CD14-positive monocyte (primary cell): ENCODE data around the gene GALNT12. TPM values are rescaled to one million over a fixed set of nuclear protein-coding genes. Genes with fewer than 3 reads are reported as not detected.

Source experiments
- DNase-seq, 3 donors: peaks; one replicate each; pipeline ENCODE4 v3.0.0-alpha.2; 2011 to 2022
- H2AFZ ChIP-seq: 2 replicates; pipeline ENCODE4 v1.6.0; 2012; ENCODE audit warnings: mild to moderate bottlenecking, low read depth, low read length, inconsistent platforms; ENCODE audit not compliant: insufficient read depth, poor library complexity, severe bottlenecking
- H3K27ac ChIP-seq, 2 donors: 1 replicate in 1 of 2; 2 replicates in 1 of 2; pipeline ENCODE4 v1.5.1; 2012 to 2013; ENCODE audit warnings: low read length in 2 of 2, control low read depth in 1 of 2, inconsistent platforms in 1 of 2, low read depth in 1 of 2, mild to moderate bottlenecking in 1 of 2
- H3K27me3 ChIP-seq, 2 donors: one replicate each; pipeline versions ENCODE4 v1.6.0 to v1.6.1; 2011 to 2013; ENCODE audit warnings: low read length in 2 of 2; ENCODE audit not compliant: control insufficient read depth in 2 of 2, insufficient read depth in 2 of 2
- H3K36me3 ChIP-seq, 2 donors: replicated peaks in 1 of 2; 1 replicate in 1 of 2; 2 replicates in 1 of 2; pipeline versions ENCODE4 v1.5.1 to v1.6.1; 2012 to 2013; ENCODE audit warnings: low read length in 2 of 2, control low read depth in 1 of 2, inconsistent platforms in 1 of 2, mild to moderate bottlenecking in 1 of 2; ENCODE audit not compliant: insufficient read depth in 2 of 2, control insufficient read depth in 1 of 2
- H3K4me1 ChIP-seq, 2 donors: 1 replicate in 1 of 2; 2 replicates in 1 of 2; pipeline versions ENCODE4 v1.5.1 to v1.6.1; 2012 to 2013; ENCODE audit warnings: low read length in 2 of 2, control low read depth in 1 of 2, inconsistent platforms in 1 of 2, mild to moderate bottlenecking in 1 of 2, moderate library complexity in 1 of 2; ENCODE audit not compliant: insufficient read depth in 2 of 2, control insufficient read depth in 1 of 2
- H3K4me2 ChIP-seq: replicated peaks from 2 replicates; pipeline ENCODE3; 2012; ENCODE audit warnings: low read length, moderate library complexity, mild to moderate bottlenecking; ENCODE audit not compliant: poor library complexity, severe bottlenecking; ENCODE audit errors: extremely low read depth
- H3K4me3 ChIP-seq, 3 experiments: fragments of 200-600 bp in 1 of 3; sonication (generic) in 1 of 3; replicated peaks in 1 of 3; 1 replicate in 2 of 3; 2 replicates in 1 of 3; pipeline ENCODE4 v1.5.1; 2011 to 2013; ENCODE audit warnings: low read length in 3 of 3, mild to moderate bottlenecking in 3 of 3, control low read depth in 2 of 3, low read depth in 2 of 3, inconsistent platforms in 1 of 3, moderate library complexity in 1 of 3
- H3K79me2 ChIP-seq: 2 replicates; pipeline ENCODE4 v1.6.0; 2012; ENCODE audit warnings: mild to moderate bottlenecking, control low read depth, inconsistent platforms, low read length, moderate library complexity; ENCODE audit not compliant: insufficient read depth
- H3K9ac ChIP-seq: 2 replicates; pipeline ENCODE4 v1.6.0; 2017; ENCODE audit warnings: low read length, mild to moderate bottlenecking; ENCODE audit not compliant: insufficient read depth, poor library complexity, severe bottlenecking
- H3K9me3 ChIP-seq, 2 donors: replicated peaks in 1 of 2; 1 replicate in 1 of 2; 2 replicates in 1 of 2; pipeline versions ENCODE4 v1.5.1 to v1.6.1; 2012 to 2013; ENCODE audit warnings: low read length in 2 of 2, control low read depth in 1 of 2; ENCODE audit not compliant: control insufficient read depth in 1 of 2, insufficient read depth in 1 of 2
- H4K20me1 ChIP-seq: 2 replicates; pipeline ENCODE4 v1.6.0; 2012; ENCODE audit warnings: mild to moderate bottlenecking, low read length, control low read depth, moderate library complexity; ENCODE audit not compliant: insufficient read depth
- H3K27ac Mint-ChIP-seq, 7 donors: one replicate each; pipeline ENCODE4 v1.8.0; 2020; ENCODE audit warnings: mild to moderate bottlenecking in 7 of 7, mixed read lengths in 7 of 7, moderate library complexity in 6 of 7, inconsistent platforms in 2 of 7
- H3K27me3 Mint-ChIP-seq, 3 donors: one replicate each; pipeline ENCODE4 v1.8.0; 2021 to 2022; ENCODE audit warnings: low read depth in 3 of 3, mild to moderate bottlenecking in 3 of 3, mixed read lengths in 3 of 3, moderate library complexity in 3 of 3, inconsistent platforms in 1 of 3
- H3K36me3 Mint-ChIP-seq, 2 donors: one replicate each; pipeline ENCODE4 v1.8.0; 2020; ENCODE audit warnings: mixed read lengths in 2 of 2, inconsistent platforms in 1 of 2, mild to moderate bottlenecking in 1 of 2
- H3K4me1 Mint-ChIP-seq: one replicate; pipeline ENCODE4 v1.8.0; 2020; ENCODE audit warnings: mild to moderate bottlenecking, mixed read lengths
- H3K4me3 Mint-ChIP-seq, 2 donors: one replicate each; pipeline ENCODE4 v1.8.0; 2020; ENCODE audit warnings: mild to moderate bottlenecking in 2 of 2, mixed read lengths in 2 of 2, moderate library complexity in 1 of 2
- H3K9me3 Mint-ChIP-seq, 7 donors: one replicate each; pipeline ENCODE4 v1.8.0; 2020 to 2022; ENCODE audit warnings: mixed read lengths in 7 of 7, mild to moderate bottlenecking in 6 of 7, moderate library complexity in 6 of 7, inconsistent platforms in 2 of 7
- WGBS: methylation state at CpG from one replicate; pipeline ENCODE4 v1.1.5; 2013; ENCODE audit warnings: missing lambda C conversion rate; ENCODE audit not compliant: insufficient coverage; 5-methylcytosine and 5-hydroxymethylcytosine counted together
- intact Hi-C, 2 donors: fragments of 100-400 bp; cut with micrococcal nuclease; formaldehyde crosslinking; loops; one replicate each; pipeline versions ENCODE4 v1.15.0 to v1.15.1; 2023
- polyA plus RNA-seq, 3 donors: library from polyadenylated mRNA; depleted of rRNA in 1 of 3; unstranded in 2 of 3; stranded (reverse) in 1 of 3; fragments of 300-500 nt in 2 of 3; fragments of >200 nt in 1 of 3; fragmentation: Illumina TruSeq in 2 of 3; gene quantifications; 1 replicate in 2 of 3; 2 replicates in 1 of 3; pipeline ENCODE4 v1.2.3, GENCODE V29; 2012 to 2021
- TF ChIP-seq, protein P1 (sequence below): fragments of 200-600 bp; IDR thresholded peaks from one replicate; pipeline ENCODE4 v1.8.0; 2022; ENCODE audit warnings: antibody characterized with exemption, mild to moderate bottlenecking

Gene GALNT12
- polyA plus RNA-seq, 3 donors = 0.16 TPM; not detected in 2

- peaks cover 0 to 8% (median 4%) of the 10 kb centered on the region in 7 donors for H3K9me3 Mint-ChIP-seq
- H3K36me3 Mint-ChIP-seq = peaks cover 0 to 4% of the 10 kb centered on the region in 2 donors
- 100% methylated on average over 3 of the region's 10 CpGs for WGBS
- H3K27ac Mint-ChIP-seq = no peak overlapping the region
- intact Hi-C loops = no loop called here
- no peak overlapping the region for H3K9ac ChIP-seq
- H4K20me1 ChIP-seq = no peaks in the 10 kb centered on the region
- DNase-seq = no peak
- no peak overlapping the region for H3K4me2 ChIP-seq
- no peaks in the 10 kb centered on the region for H3K36me3 ChIP-seq
- no peak overlapping the region for H2AFZ ChIP-seq
- TF ChIP-seq, protein P1, sequence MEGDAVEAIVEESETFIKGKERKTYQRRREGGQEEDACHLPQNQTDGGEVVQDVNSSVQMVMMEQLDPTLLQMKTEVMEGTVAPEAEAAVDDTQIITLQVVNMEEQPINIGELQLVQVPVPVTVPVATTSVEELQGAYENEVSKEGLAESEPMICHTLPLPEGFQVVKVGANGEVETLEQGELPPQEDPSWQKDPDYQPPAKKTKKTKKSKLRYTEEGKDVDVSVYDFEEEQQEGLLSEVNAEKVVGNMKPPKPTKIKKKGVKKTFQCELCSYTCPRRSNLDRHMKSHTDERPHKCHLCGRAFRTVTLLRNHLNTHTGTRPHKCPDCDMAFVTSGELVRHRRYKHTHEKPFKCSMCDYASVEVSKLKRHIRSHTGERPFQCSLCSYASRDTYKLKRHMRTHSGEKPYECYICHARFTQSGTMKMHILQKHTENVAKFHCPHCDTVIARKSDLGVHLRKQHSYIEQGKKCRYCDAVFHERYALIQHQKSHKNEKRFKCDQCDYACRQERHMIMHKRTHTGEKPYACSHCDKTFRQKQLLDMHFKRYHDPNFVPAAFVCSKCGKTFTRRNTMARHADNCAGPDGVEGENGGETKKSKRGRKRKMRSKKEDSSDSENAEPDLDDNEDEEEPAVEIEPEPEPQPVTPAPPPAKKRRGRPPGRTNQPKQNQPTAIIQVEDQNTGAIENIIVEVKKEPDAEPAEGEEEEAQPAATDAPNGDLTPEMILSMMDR = no peak
- H3K4me3 ChIP-seq = no peak overlapping the region
- H3K9me3 ChIP-seq = no peaks in the 10 kb centered on the region
- no peak overlapping the region for H3K27ac ChIP-seq
- peaks cover 0 to 8% (median 0%) of the 10 kb centered on the region in 3 donors for H3K27me3 Mint-ChIP-seq
- peaks cover 19% of the 10 kb centered on the region for H3K4me1 Mint-ChIP-seq
- H3K4me1 ChIP-seq = peaks cover 16 to 18% of the 10 kb centered on the region in 2 donors
- H3K27me3 ChIP-seq = no peaks in the 10 kb centered on the region
- no peak overlapping the region for H3K4me3 Mint-ChIP-seq
- H3K79me2 ChIP-seq = no peaks in the 10 kb centered on the region
Observed at GRCh38 chr9:98770717-98771116, 36.8 kb upstream of the GALNT12 start.

DNA sequence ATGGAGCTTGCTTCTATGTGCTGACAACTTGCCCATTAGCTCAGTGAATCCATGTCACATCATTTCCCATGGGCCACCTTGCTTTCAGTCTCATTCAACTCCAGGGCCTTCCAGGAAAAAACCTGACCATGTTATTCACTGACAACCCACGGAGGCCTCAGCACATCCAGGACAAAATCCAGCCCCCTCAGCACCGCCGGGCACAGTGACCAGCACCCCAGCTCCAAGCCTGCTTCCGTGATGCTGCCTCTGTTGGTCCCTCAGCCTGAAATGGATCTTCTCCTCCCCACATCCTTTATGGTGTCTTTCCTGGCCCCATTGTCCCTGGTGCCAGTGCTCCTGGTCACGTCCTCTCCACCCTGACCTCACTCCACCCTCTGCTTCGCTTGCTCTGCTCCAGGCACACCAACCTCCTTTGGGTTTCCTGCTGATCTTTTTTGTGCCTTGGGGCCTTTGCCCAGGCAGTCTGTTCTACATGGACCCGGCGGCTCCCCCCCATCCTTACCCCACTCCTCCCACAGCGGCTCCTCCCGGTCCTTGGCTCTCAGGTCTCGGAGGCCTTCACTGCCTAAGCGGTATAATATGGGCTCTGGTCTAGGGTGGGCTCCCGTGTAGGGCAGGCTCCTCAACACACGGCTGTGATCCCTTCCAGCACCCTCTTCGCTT, 36.1 kb upstream of the GALNT12 start:
- Mint-ChIP-seq H3K9me3 (peaks cover 0 to 8% (median 4%) of the 10 kb centered on the region in 7 donors), H3K4me1 (peaks cover 15% of the 10 kb centered on the region), H3K27me3 (peaks cover 0 to 9% (median 0%) of the 10 kb centered on the region in 3 donors), H3K36me3 (peaks cover 0 to 4% of the 10 kb centered on the region in 2 donors), H3K27ac (peak overlapping the region in 1 of 7 donors; percentile 71), H3K4me3 (no peak overlapping the region)
- Histone ChIP-seq H3K27ac (no peak overlapping the region), H3K79me2 (no peaks in the 10 kb centered on the region), H4K20me1 (no peaks in the 10 kb centered on the region), H3K4me2 (no peak overlapping the region), H3K9ac (no peak overlapping the region), H3K4me1 (peaks cover 13 to 16% of the 10 kb centered on the region in 2 donors), H3K36me3 (no peaks in the 10 kb centered on the region), H2AFZ (no peak overlapping the region), H3K9me3 (no peaks in the 10 kb centered on the region), H3K4me3 (no peak overlapping the region), H3K27me3 (no peaks in the 10 kb centered on the region)
- DNase-seq = no peak
- TF ChIP-seq, protein P1 = no peak
- intact Hi-C loops = no loop called here
- WGBS = 98% methylated on average over 9 of the region's 15 CpGs
